ENCODE results near the gene IGFBP6.

Gene IGFBP6

GRCh38 chr12:53071591-53072551 lies 25.6 kb upstream of the IGFBP6 start:
- TF ChIP-seq GATA1 (IDR thresholded peaks at IDR 0.05; ENCODE audit: low read depth, low read length): no peak
- no peak for TF ChIP-seq POLR2A (IDR thresholded peaks at IDR 0.05; ENCODE audit: low read length)
- no peak for DNase-seq

- no peak for TF ChIP-seq POLR2A (IDR thresholded peaks at IDR 0.05; ENCODE audit: low read length)
- TF ChIP-seq GATA1 (IDR thresholded peaks at IDR 0.05; ENCODE audit: low read depth, low read length): no peak
- DNase-seq: no peak
Measured at GRCh38 chr12:53073881-53074280, 23.6 kb upstream of the IGFBP6 start.

GRCh38 chr12:53074283-53074998 lies 23.0 kb upstream of the IGFBP6 start:
- no peak for DNase-seq
- no peak for TF ChIP-seq POLR2A (IDR thresholded peaks at IDR 0.05; ENCODE audit: low read length)
- no peak for TF ChIP-seq GATA1 (IDR thresholded peaks at IDR 0.05; ENCODE audit: low read depth, low read length)

- TF ChIP-seq POLR2A (IDR thresholded peaks at IDR 0.05; ENCODE audit: low read length) (no peak), GATA1 (IDR thresholded peaks at IDR 0.05; ENCODE audit: low read depth, low read length) (no peak)
- no peak for DNase-seq
Measured at GRCh38 chr12:53074999-53075370, 22.5 kb upstream of the IGFBP6 start.

- TF ChIP-seq GATA1 (IDR thresholded peaks at IDR 0.05; ENCODE audit: low read depth, low read length) (no peak), POLR2A (IDR thresholded peaks at IDR 0.05; ENCODE audit: low read length) (no peak)
- no peak for DNase-seq
Measured at GRCh38 chr12:53076461-53076860, 21.0 kb upstream of the IGFBP6 start.

- no peak for DNase-seq
- no peak for TF ChIP-seq GATA1 (IDR thresholded peaks at IDR 0.05; ENCODE audit: low read depth, low read length)
- no peak for TF ChIP-seq POLR2A (IDR thresholded peaks at IDR 0.05; ENCODE audit: low read length)
Measured at GRCh38 chr12:53077030-53077429, 20.4 kb upstream of the IGFBP6 start.

GRCh38 chr12:53078425-53079225 lies 18.8 kb upstream of the IGFBP6 start:
- DNase-seq: no peak

GRCh38 chr12:53079226-53080117 lies 18.0 kb upstream of the IGFBP6 start, which contains the start of gene SPRYD3:
TSS of gene SPRYD3 (minus strand) at chr12:53079390. CDS start at chr12:53079333, 57 bp downstream.
- TF ChIP-seq GATA1 (IDR thresholded peaks at IDR 0.05; ENCODE audit: low read depth, low read length) (no peak), POLR2A (IDR thresholded peaks at IDR 0.05; ENCODE audit: low read length) (peak; percentile 81)
- peak; percentile 97 to 98 for DNase-seq

More at GRCh38 chr12:53078425-53079225, 18.8 kb upstream of the IGFBP6 start:
- TF ChIP-seq GATA1 (IDR thresholded peaks at IDR 0.05; ENCODE audit: low read depth, low read length) (no peak), POLR2A (IDR thresholded peaks at IDR 0.05; ENCODE audit: low read length) (no peak)

GRCh38 chr12:53082637-53083175 lies 14.8 kb upstream of the IGFBP6 start:
- no peak for DNase-seq
- TF ChIP-seq GATA1 (IDR thresholded peaks at IDR 0.05; ENCODE audit: low read depth, low read length) (no peak), POLR2A (IDR thresholded peaks at IDR 0.05; ENCODE audit: low read length) (no peak)

- TF ChIP-seq POLR2A (IDR thresholded peaks at IDR 0.05; ENCODE audit: low read length) (no peak), GATA1 (IDR thresholded peaks at IDR 0.05; ENCODE audit: low read depth, low read length) (no peak)
- no peak for DNase-seq
Measured at GRCh38 chr12:53086361-53086760, 11.1 kb upstream of the IGFBP6 start.

GRCh38 chr12:53090105-53090504 lies 7.4 kb upstream of the IGFBP6 start:
- TF ChIP-seq POLR2A (IDR thresholded peaks at IDR 0.05; ENCODE audit: low read length) (no peak), GATA1 (IDR thresholded peaks at IDR 0.05; ENCODE audit: low read depth, low read length) (no peak)
- DNase-seq: no peak

GRCh38 chr12:53090554-53090953 lies 6.9 kb upstream of the IGFBP6 start:
- TF ChIP-seq POLR2A (IDR thresholded peaks at IDR 0.05; ENCODE audit: low read length): no peak
- no peak for TF ChIP-seq GATA1 (IDR thresholded peaks at IDR 0.05; ENCODE audit: low read depth, low read length)
- no peak for DNase-seq

All from erythroblast (primary cell).